ENCODE measurements around the gene TBC1D21.

GRCh38 chr15:73885954-73886700 lies 12.8 kb downstream of the TBC1D21 start:
- no peak for TF ChIP-seq CTCF (IDR thresholded peaks at IDR 0.05; ENCODE audit: poor library complexity, severe bottlenecking)
- TF ChIP-seq RAD21 (conservative IDR thresholded peaks at IDR 0.05) = no peak
- TF ChIP-seq EP300 (conservative IDR thresholded peaks at IDR 0.05; ENCODE audit: poor library complexity, severe bottlenecking) = no peak
- TF ChIP-seq TAF1 (IDR thresholded peaks at IDR 0.05; ENCODE audit: low read depth) = no peak

Measured in neural cell (in vitro differentiated cells).